ENCODE measurements around the gene DBP.
A peak's percentile ranks its signal among the peaks of the same experiment; 100 is the strongest.

The DBP gene

GRCh38 chr19:48609571-48610108, 27.5 kb downstream of the DBP start:
- DNase-seq (ENCODE audit: low read depth): no peak

- no peak for DNase-seq (ENCODE audit: low read depth)
These were observed 28.3 kb downstream of the DBP start for GRCh38 chr19:48608798-48609263.

- no peak for DNase-seq (ENCODE audit: low read depth)
These were observed 29.8 kb downstream of the DBP start for GRCh38 chr19:48607359-48607755.

GRCh38 chr19:48606463-48607358, 30.5 kb downstream of the DBP start, which contains the start of gene SPACA4:
Gene SPACA4, plus strand, starts transcription at chr19:48606742. Its CDS starts 237 bp downstream, at chr19:48606979.
- DNase-seq (ENCODE audit: low read depth): no peak

GRCh38 chr19:48603850-48604249, 33.3 kb downstream of the DBP start:
- no peak for DNase-seq (ENCODE audit: low read depth)

GRCh38 chr19:48603449-48603848, 33.7 kb downstream of the DBP start:
- no peak for DNase-seq (ENCODE audit: low read depth)

GRCh38 chr19:48603001-48603400, 34.2 kb downstream of the DBP start:
- DNase-seq (ENCODE audit: low read depth): no peak

GRCh38 chr19:48600679-48601417, 36.3 kb downstream of the DBP start:
- no peak for DNase-seq (ENCODE audit: low read depth)

GRCh38 chr19:48598996-48599700, 38.0 kb downstream of the DBP start:
- no peak for DNase-seq (ENCODE audit: low read depth)

GRCh38 chr19:48596679-48597465, 40.3 kb downstream of the DBP start:
- no peak for DNase-seq (ENCODE audit: low read depth)

- DNase-seq (ENCODE audit: low read depth): no peak
These were observed 40.9 kb downstream of the DBP start for GRCh38 chr19:48596237-48596636.

- no peak for DNase-seq (ENCODE audit: low read depth)
These were observed 41.3 kb downstream of the DBP start for GRCh38 chr19:48595833-48596232.

GRCh38 chr19:48595171-48595570, 42.0 kb downstream of the DBP start:
- no peak for DNase-seq (ENCODE audit: low read depth)

GRCh38 chr19:48591021-48591420, 46.2 kb downstream of the DBP start:
- DNase-seq (ENCODE audit: low read depth): no peak

GRCh38 chr19:48588670-48589401, 48.3 kb downstream of the DBP start:
- DNase-seq (ENCODE audit: low read depth): peak; percentile 79

GRCh38 chr19:48587387-48587786, 49.8 kb downstream of the DBP start:
- no peak for DNase-seq (ENCODE audit: low read depth)

- DNase-seq (ENCODE audit: low read depth): no peak
These were observed 55.0 kb downstream of the DBP start for GRCh38 chr19:48582168-48582567.

Data from stimulated activated CD8-positive, alpha-beta memory T cell treated with anti-CD3 and anti-CD28 coated beads, Interleukin-15, amount 100 ng/mL, for 24 hours (primary cell).